CD14-positive monocyte (primary cell): ENCODE measurements around the gene LRRC1. TPM values are rescaled to one million over a fixed set of nuclear protein-coding genes. Genes with fewer than 3 reads are reported as not detected.
"Not testable (repeated sequence)": the region's sequence is repeated elsewhere in the genome, so short reads cannot be mapped to it uniquely, and the experiment has no call there.

Experiments
- DNase-seq, 3 donors: peaks; one replicate each; pipeline ENCODE4 v3.0.0-alpha.2; 2011 to 2022
- H2AFZ ChIP-seq: 2 replicates; pipeline ENCODE4 v1.6.0; 2012; ENCODE audit warnings: mild to moderate bottlenecking, low read depth, low read length, inconsistent platforms; ENCODE audit not compliant: insufficient read depth, poor library complexity, severe bottlenecking
- H3K27ac ChIP-seq, 2 donors: 1 replicate in 1 of 2; 2 replicates in 1 of 2; pipeline ENCODE4 v1.5.1; 2012 to 2013; ENCODE audit warnings: low read length in 2 of 2, control low read depth in 1 of 2, inconsistent platforms in 1 of 2, low read depth in 1 of 2, mild to moderate bottlenecking in 1 of 2
- H3K27me3 ChIP-seq, 2 donors: one replicate each; pipeline versions ENCODE4 v1.6.0 to v1.6.1; 2011 to 2013; ENCODE audit warnings: low read length in 2 of 2; ENCODE audit not compliant: control insufficient read depth in 2 of 2, insufficient read depth in 2 of 2
- H3K36me3 ChIP-seq, 2 donors: replicated peaks in 1 of 2; 1 replicate in 1 of 2; 2 replicates in 1 of 2; pipeline versions ENCODE4 v1.5.1 to v1.6.1; 2012 to 2013; ENCODE audit warnings: low read length in 2 of 2, control low read depth in 1 of 2, inconsistent platforms in 1 of 2, mild to moderate bottlenecking in 1 of 2; ENCODE audit not compliant: insufficient read depth in 2 of 2, control insufficient read depth in 1 of 2
- H3K4me1 ChIP-seq, 2 donors: 1 replicate in 1 of 2; 2 replicates in 1 of 2; pipeline versions ENCODE4 v1.5.1 to v1.6.1; 2012 to 2013; ENCODE audit warnings: low read length in 2 of 2, control low read depth in 1 of 2, inconsistent platforms in 1 of 2, mild to moderate bottlenecking in 1 of 2, moderate library complexity in 1 of 2; ENCODE audit not compliant: insufficient read depth in 2 of 2, control insufficient read depth in 1 of 2
- H3K4me2 ChIP-seq: replicated peaks from 2 replicates; pipeline ENCODE3; 2012; ENCODE audit warnings: low read length, moderate library complexity, mild to moderate bottlenecking; ENCODE audit not compliant: poor library complexity, severe bottlenecking; ENCODE audit errors: extremely low read depth
- H3K4me3 ChIP-seq, 3 experiments: fragments of 200-600 bp in 1 of 3; sonication (generic) in 1 of 3; replicated peaks in 1 of 3; 1 replicate in 2 of 3; 2 replicates in 1 of 3; pipeline ENCODE4 v1.5.1; 2011 to 2013; ENCODE audit warnings: low read length in 3 of 3, mild to moderate bottlenecking in 3 of 3, control low read depth in 2 of 3, low read depth in 2 of 3, inconsistent platforms in 1 of 3, moderate library complexity in 1 of 3
- H3K79me2 ChIP-seq: 2 replicates; pipeline ENCODE4 v1.6.0; 2012; ENCODE audit warnings: mild to moderate bottlenecking, control low read depth, inconsistent platforms, low read length, moderate library complexity; ENCODE audit not compliant: insufficient read depth
- H3K9ac ChIP-seq: 2 replicates; pipeline ENCODE4 v1.6.0; 2017; ENCODE audit warnings: low read length, mild to moderate bottlenecking; ENCODE audit not compliant: insufficient read depth, poor library complexity, severe bottlenecking
- H3K9me3 ChIP-seq, 2 donors: replicated peaks in 1 of 2; 1 replicate in 1 of 2; 2 replicates in 1 of 2; pipeline versions ENCODE4 v1.5.1 to v1.6.1; 2012 to 2013; ENCODE audit warnings: low read length in 2 of 2, control low read depth in 1 of 2; ENCODE audit not compliant: control insufficient read depth in 1 of 2, insufficient read depth in 1 of 2
- H4K20me1 ChIP-seq: 2 replicates; pipeline ENCODE4 v1.6.0; 2012; ENCODE audit warnings: mild to moderate bottlenecking, low read length, control low read depth, moderate library complexity; ENCODE audit not compliant: insufficient read depth
- H3K27ac Mint-ChIP-seq, 7 donors: one replicate each; pipeline ENCODE4 v1.8.0; 2020; ENCODE audit warnings: mild to moderate bottlenecking in 7 of 7, mixed read lengths in 7 of 7, moderate library complexity in 6 of 7, inconsistent platforms in 2 of 7
- H3K27me3 Mint-ChIP-seq, 3 donors: one replicate each; pipeline ENCODE4 v1.8.0; 2021 to 2022; ENCODE audit warnings: low read depth in 3 of 3, mild to moderate bottlenecking in 3 of 3, mixed read lengths in 3 of 3, moderate library complexity in 3 of 3, inconsistent platforms in 1 of 3
- H3K36me3 Mint-ChIP-seq, 2 donors: one replicate each; pipeline ENCODE4 v1.8.0; 2020; ENCODE audit warnings: mixed read lengths in 2 of 2, inconsistent platforms in 1 of 2, mild to moderate bottlenecking in 1 of 2
- H3K4me1 Mint-ChIP-seq: one replicate; pipeline ENCODE4 v1.8.0; 2020; ENCODE audit warnings: mild to moderate bottlenecking, mixed read lengths
- H3K4me3 Mint-ChIP-seq, 2 donors: one replicate each; pipeline ENCODE4 v1.8.0; 2020; ENCODE audit warnings: mild to moderate bottlenecking in 2 of 2, mixed read lengths in 2 of 2, moderate library complexity in 1 of 2
- H3K9me3 Mint-ChIP-seq, 7 donors: one replicate each; pipeline ENCODE4 v1.8.0; 2020 to 2022; ENCODE audit warnings: mixed read lengths in 7 of 7, mild to moderate bottlenecking in 6 of 7, moderate library complexity in 6 of 7, inconsistent platforms in 2 of 7
- WGBS: methylation state at CpG from one replicate; pipeline ENCODE4 v1.1.5; 2013; ENCODE audit warnings: missing lambda C conversion rate; ENCODE audit not compliant: insufficient coverage; 5-methylcytosine and 5-hydroxymethylcytosine counted together
- intact Hi-C, 2 donors: fragments of 100-400 bp; cut with micrococcal nuclease; formaldehyde crosslinking; loops; one replicate each; pipeline versions ENCODE4 v1.15.0 to v1.15.1; 2023
- polyA plus RNA-seq, 3 donors: library from polyadenylated mRNA; depleted of rRNA in 1 of 3; unstranded in 2 of 3; stranded (reverse) in 1 of 3; fragments of 300-500 nt in 2 of 3; fragments of >200 nt in 1 of 3; fragmentation: Illumina TruSeq in 2 of 3; gene quantifications; 1 replicate in 2 of 3; 2 replicates in 1 of 3; pipeline ENCODE4 v1.2.3, GENCODE V29; 2012 to 2021
- TF ChIP-seq, protein P1 (sequence below): fragments of 200-600 bp; IDR thresholded peaks from one replicate; pipeline ENCODE4 v1.8.0; 2022; ENCODE audit warnings: antibody characterized with exemption, mild to moderate bottlenecking

LRRC1 gene
- polyA plus RNA-seq, 3 donors, result 0.18 to 1.6 (median 0.92) TPM

DNA sequence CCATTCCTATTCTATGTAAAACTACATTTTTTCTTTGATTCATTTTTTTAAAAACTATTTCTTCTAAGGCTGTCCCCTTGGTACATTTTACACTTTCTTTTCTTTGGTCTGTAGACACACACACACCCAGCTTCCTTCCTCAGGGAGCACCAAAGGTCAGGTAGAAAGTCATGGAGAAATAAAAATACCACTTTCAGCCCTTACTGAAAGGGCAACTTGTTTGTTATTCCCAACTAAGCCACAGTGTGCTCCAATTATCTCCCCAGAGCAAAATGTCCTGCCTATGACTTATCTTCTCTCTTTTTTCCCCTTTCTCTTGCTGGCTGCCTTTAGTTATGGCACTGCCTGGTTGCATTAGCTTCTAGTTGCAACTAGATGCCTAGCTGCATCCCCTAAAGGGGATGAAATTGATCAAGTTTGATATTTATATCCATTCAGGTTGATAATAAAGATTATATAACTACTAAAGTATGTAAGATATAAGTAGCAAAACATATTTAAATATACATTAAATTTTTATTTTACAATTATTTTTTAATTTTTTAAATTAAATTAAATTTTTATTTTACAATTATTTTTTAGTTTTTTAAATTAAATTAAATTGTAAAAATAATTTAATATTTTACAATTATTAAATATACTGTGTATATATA lies 21.6 kb upstream of the LRRC1 start:
- no peak overlapping the region for H3K4me3 Mint-ChIP-seq
- TF ChIP-seq, protein P1, sequence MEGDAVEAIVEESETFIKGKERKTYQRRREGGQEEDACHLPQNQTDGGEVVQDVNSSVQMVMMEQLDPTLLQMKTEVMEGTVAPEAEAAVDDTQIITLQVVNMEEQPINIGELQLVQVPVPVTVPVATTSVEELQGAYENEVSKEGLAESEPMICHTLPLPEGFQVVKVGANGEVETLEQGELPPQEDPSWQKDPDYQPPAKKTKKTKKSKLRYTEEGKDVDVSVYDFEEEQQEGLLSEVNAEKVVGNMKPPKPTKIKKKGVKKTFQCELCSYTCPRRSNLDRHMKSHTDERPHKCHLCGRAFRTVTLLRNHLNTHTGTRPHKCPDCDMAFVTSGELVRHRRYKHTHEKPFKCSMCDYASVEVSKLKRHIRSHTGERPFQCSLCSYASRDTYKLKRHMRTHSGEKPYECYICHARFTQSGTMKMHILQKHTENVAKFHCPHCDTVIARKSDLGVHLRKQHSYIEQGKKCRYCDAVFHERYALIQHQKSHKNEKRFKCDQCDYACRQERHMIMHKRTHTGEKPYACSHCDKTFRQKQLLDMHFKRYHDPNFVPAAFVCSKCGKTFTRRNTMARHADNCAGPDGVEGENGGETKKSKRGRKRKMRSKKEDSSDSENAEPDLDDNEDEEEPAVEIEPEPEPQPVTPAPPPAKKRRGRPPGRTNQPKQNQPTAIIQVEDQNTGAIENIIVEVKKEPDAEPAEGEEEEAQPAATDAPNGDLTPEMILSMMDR, result no peak
- no peaks in the 10 kb centered on the region for H3K27me3 Mint-ChIP-seq
- Histone ChIP-seq H3K9ac (no peak overlapping the region), H3K4me3 (no peak overlapping the region), H3K27me3 (no peaks in the 10 kb centered on the region), H3K4me2 (no peak overlapping the region), H2AFZ (no peak overlapping the region), H3K36me3 (no peaks in the 10 kb centered on the region), H3K4me1 (no peaks in the 10 kb centered on the region), H3K27ac (no peak overlapping the region), H4K20me1 (no peaks in the 10 kb centered on the region), H3K79me2 (no peaks in the 10 kb centered on the region), H3K9me3 (peaks cover 0 to 7% of the 10 kb centered on the region in 2 donors)
- H3K27ac Mint-ChIP-seq, result no peak overlapping the region
- intact Hi-C loops, result no loop called here
- peaks cover 11 to 18% (median 12%) of the 10 kb centered on the region in 7 donors for H3K9me3 Mint-ChIP-seq
- no peak for DNase-seq
- no peaks in the 10 kb centered on the region for H3K4me1 Mint-ChIP-seq
- H3K36me3 Mint-ChIP-seq, result no peaks in the 10 kb centered on the region

DNA sequence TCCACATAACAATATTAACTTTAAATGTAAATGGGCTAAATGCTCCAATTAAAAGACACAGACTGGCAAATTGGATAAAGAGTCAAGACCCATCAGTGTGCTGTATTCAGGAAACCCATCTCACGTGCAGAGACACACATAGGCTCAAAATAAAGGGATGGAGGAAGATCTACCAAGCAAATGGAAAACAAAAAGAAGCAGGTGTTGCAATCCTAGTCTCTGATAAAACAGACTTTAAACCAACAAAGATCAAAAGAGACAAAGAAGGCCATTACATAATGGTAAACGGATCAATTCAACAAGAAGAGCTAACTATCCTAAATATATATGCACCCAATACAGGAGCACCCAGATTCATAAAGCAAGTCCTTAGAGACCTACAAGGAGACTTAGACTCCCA lies 18.7 kb upstream of the LRRC1 start:
- H3K4me3 Mint-ChIP-seq, H3K27ac ChIP-seq, H3K79me2 ChIP-seq, H3K27me3 Mint-ChIP-seq, intact Hi-C loops, H3K36me3 Mint-ChIP-seq, H3K4me2 ChIP-seq, H3K9ac ChIP-seq, H2AFZ ChIP-seq, H4K20me1 ChIP-seq, H3K4me1 Mint-ChIP-seq, H3K27me3 ChIP-seq, H3K4me1 ChIP-seq, H3K4me3 ChIP-seq, H3K27ac Mint-ChIP-seq, H3K9me3 ChIP-seq, DNase-seq, H3K36me3 ChIP-seq: not testable (repeated sequence)
- peaks cover 12 to 22% (median 18%) of the 10 kb centered on the region in 7 donors for H3K9me3 Mint-ChIP-seq
- WGBS, result no CpG with 5 or more reads among the region's 2 CpGs

DNA sequence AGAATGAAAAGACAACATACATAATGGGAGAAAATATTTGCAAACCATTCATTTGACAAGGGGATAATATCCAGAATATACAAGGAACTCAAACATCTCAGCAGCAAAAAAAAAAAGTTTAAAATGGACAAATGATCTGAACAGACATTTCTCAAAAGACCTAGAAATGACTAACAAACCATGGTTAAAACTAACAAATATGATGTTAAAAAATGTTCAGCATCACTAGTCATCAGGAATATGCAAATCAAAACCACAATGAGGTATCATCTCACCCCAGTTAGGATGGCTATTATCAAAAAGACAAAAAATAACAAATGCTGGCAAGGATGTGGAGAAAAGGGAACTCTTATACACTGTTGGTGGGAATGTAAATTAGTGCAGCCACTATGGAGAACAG lies 9.8 kb upstream of the LRRC1 start:
- H3K36me3 Mint-ChIP-seq, H3K4me3 ChIP-seq, H3K4me2 ChIP-seq, H3K79me2 ChIP-seq, H3K27ac Mint-ChIP-seq, H3K4me1 Mint-ChIP-seq, H3K4me1 ChIP-seq, H3K27ac ChIP-seq, H3K36me3 ChIP-seq, H3K27me3 Mint-ChIP-seq, H2AFZ ChIP-seq, H3K9me3 ChIP-seq, H3K9ac ChIP-seq, H3K4me3 Mint-ChIP-seq, intact Hi-C loops, H3K27me3 ChIP-seq, H4K20me1 ChIP-seq, DNase-seq: not testable (repeated sequence)
- H3K9me3 Mint-ChIP-seq, result peaks cover 7 to 23% (median 11%) of the 10 kb centered on the region in 7 donors
